HG03442 (cell line): ENCODE data around the gene ZNF605.
"Not testable (repeated sequence)": the region's sequence is repeated elsewhere in the genome, so short reads cannot be mapped to it uniquely, and the experiment has no call there.

Source experiments
- ATAC-seq: cut with Tn5 transposase; IDR thresholded peaks from one replicate; pipeline ENCODE4 v1.9.1; 2021; ENCODE audit warnings: mild to moderate bottlenecking, moderate library complexity; ENCODE audit not compliant: unreplicated experiment

ZNF605 gene

DNA sequence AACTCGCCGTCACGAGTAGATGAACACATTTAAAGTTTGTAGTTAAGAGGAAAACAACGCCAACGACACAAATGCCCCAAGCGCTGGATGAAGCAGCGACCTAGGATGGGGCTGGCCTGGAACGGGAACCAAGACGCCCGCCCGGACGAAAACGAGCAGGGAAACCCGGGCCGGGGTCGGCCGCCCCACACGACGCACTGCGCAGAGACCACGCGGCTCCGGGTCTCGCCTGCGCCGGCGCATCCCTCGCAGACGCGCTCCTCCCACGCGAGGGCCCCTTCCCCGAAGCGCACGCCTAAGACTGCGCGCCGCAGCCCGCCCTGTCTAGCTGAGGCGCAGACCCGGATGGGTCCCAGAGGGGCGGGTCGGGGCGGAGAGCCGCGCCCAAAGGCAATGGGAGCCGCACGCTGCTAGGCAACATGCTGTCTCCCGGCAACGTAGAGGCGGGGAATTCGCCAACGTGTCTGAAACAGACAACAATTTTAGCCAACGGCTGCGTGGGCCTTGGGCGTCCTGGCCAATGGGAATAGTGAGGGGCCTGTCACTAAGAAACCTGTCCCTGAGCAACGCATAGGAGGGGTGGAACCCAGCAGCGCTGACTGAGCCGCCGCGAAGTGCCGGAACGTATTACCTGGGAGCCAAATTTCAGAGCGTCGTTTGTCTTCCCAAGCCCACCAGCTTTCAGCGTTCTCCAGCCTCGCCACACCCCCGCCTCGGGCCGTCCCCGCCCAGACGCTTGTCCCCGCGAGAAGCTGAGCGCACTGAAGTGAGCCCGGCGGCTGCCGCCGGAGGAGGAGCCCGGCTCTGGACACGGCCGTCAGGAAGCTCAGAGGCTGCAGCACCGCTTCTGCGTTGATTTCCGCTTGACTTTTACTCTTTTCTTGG, 47.7 kb downstream of the ZNF605 start:
- peak; percentile 93 for ATAC-seq

- ATAC-seq, result not testable (repeated sequence)
Measured at GRCh38 chr12:132907789-132908144, 48.3 kb downstream of the ZNF605 start.

GRCh38 chr12:132907216-132907615, 48.9 kb downstream of the ZNF605 start:
- ATAC-seq, result no peak

DNA sequence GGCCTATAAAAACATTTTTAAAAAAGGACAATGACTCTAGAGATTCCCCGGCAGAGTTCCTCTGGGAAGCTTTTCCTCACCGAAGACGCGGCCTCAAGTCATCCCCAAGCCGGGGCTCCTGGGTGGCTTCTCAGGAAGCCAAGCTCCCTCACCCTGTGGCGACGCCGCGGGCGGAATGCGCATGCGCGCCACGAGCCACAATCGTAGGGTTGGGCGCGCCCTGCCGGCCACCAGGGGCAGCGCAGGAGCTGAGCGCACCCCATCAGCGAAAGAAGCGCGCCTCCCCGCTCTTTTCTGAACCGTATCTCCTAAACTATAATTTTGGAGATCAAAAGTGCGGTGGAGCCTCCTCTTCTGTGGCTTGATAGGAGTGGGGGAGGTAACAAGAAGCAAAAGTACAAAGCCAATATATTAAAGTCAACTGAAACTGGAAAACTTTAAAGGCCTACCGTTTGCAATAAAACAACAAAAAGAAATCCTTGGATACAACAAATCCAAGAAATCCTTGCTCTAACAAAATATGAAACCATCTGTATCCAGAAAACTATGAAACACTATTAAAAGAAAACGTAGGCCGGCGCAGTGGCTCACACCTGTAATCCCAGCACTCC, 51.3 kb downstream of the ZNF605 start:
- ATAC-seq, result no peak

DNA sequence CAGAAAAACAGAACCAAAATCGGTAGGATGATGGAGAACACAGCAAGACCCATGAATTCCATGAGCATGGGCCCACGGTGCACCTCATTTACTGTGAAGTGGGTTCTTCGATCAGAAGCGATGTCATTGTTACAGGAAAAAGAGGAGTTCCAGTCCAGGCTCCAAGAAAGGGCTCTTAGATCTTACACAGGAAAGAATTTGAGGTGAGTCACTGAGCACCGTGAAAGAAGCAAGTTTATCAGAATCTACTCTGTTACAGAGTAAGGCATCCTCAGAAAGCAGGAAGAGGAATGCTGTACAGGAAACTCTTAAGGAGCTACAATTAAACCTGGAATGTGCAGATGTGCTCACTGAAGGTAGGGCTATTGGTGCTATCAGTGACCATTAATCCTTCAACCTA, 57.1 kb downstream of the ZNF605 start:
- ATAC-seq, result no peak

GRCh38 chr12:132888852-132889251, 67.3 kb downstream of the ZNF605 start:
- no peak for ATAC-seq

GRCh38 chr12:132887513-132888351, 68.4 kb downstream of the ZNF605 start, which contains the start of gene CHFR:
Gene CHFR, minus strand, starts transcription at chr12:132887605. Its CDS starts 277 bp downstream, at chr12:132887328.
- ATAC-seq, result peak; percentile 96

GRCh38 chr12:132886529-132887477, 69.3 kb downstream of the ZNF605 start:
- ATAC-seq, result peak; percentile 26

DNA sequence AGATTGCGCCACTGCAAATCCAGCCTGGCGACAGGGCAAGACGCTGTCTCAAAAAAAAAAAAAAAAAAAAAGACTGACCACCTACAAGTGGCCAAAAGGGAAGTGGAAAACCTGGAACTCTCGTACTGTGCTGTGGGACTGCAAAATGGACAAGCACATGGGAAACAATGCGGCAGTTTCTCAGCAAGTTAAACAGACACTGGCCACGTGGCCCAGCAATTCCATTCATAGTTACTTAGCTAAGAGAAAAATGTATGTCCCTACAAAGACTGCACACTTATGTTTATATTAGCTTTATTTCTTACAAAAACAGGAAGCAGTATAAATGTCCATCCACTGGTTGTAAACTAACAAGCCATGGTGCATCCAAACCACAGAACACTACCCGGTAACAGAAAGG, 74.3 kb downstream of the ZNF605 start:
- no peak for ATAC-seq

DNA sequence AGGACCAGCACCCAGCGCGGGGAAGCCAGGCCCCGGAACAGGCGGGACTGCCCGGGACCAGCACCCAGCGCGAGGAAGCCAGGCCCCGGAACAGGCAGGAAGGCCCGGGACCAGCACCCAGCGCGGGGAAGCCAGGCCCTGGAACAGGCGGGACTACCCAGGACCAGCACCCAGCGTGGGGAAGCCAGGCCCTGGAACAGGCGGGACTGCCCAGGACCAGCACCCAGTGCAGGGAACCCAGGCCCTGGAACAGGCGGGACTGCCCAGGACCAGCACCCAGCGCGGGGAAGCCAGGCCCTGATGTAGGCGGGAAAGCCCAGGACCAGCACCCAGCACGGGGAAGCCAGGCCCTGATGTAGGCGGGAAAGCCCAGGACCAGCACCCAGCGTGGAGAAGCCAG, 81.5 kb downstream of the ZNF605 start:
- ATAC-seq, result not testable (repeated sequence)

DNA sequence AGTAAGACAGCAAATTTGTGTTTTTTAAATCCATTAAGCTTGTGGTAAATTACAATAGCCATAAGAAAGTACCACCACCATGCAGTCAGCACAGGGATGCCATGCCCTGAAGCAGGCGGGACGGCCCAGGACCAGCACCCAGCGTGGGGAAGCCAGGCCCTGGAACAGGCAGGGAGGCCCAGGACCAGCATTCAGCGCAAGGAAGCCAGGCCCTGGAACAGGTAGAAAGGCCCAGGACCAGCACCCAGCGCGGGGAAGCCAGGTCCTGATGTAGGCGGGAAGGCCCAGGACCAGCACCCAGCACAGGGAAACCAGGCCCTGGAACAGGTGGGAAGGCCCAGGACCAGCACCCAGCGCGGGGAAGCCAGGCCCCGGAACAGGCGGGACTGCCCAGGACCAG, 81.9 kb downstream of the ZNF605 start:
- ATAC-seq, result no peak

DNA sequence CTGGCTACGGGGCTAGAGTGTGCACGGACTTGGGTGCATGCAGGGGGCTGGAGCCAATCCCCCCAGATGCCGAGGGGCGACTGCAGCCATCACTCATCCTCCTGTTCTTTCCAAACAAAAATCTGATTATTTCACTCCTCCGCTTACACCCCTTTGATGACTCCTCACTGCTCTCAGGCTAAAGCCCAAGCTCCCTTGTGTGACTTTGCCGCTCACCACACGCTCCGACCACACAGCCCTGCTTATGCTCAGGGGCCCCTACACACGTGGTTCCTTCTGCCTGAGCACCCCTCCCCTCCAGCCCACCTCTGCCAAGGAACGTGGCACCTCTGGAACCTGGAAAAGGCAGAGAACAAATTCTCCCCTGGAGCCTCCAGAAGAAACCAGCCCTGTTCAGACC, 82.4 kb downstream of the ZNF605 start:
- no peak for ATAC-seq

DNA sequence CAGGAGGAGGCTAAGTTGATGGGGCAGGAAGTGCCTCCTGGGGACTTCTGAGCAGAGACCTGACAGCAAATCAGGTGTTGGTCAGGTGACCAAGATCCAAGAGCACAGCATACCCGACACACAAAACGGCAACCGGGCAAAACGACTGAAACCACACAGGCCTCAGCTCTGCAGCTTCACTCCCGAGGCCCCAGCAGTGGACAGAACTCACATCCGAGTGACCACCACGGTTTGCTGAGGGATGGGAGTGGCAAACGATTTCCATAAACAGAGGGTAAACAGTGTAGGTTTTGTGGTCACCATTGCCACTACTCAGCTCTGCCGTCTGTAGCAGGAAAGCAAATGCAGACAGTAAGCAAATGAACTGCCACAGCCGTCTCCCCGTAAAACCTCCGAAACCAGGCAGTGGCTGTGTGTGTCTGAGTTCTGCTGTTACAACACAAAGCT, 83.1 kb downstream of the ZNF605 start:
- no peak for ATAC-seq

GRCh38 chr12:132872073-132872855, 83.8 kb downstream of the ZNF605 start:
- no peak for ATAC-seq

GRCh38 chr12:132869551-132869950, 86.6 kb downstream of the ZNF605 start:
- no peak for ATAC-seq
